NCI-H2196 treated with DMSO at 0.1 percent for 48 hours (cell line): ENCODE measurements around the gene ARHGAP15.

Experiments used
- DNase-seq: peaks from one replicate; lab custom pipeline; 2025; ENCODE audit not compliant: unreplicated experiment; lab: John Stamatoyannopoulos, UW

ARHGAP15 gene

DNA sequence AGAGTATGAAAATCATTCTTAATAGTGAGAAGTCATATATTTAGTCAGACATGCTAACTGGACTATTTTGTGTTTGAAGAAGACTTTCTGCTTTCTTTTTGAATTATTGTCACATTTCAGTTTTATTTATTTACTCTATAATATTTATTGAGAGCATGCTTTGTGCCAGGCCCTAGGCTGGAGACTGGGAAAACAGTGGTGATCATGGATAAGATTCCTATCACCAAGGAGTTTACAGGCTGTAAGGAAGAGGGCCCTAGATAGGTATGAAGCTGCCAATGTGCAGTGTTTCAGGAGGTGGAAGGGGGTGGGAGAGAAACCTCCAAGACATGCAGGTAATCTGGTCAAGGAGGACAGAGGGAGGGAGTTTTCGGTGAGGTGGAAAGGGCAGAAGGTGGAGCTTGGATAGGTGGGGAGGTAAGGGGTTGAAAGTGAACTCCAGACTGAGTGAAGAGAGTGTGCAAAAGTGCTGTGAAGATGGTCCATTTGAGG, 207.5 kb downstream of the ARHGAP15 start:
- no peak for DNase-seq

DNA sequence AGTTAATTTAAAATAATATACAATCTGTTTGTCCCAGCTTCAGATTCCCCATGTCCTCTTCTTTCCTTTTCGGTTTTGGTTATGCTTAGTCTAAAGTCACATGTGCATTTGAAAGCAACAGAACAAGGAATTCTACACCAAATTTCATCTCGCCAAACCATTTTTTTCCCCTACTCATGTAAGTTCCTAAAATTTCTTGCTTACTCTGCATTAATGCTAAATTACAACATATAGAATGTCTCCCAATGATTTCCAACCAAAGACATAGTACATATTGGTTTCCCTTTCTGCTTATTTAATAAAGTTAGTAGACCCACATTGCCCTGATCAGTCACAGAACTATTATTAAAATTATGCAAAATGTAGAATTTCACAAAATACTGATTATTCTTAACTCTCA, 212.3 kb downstream of the ARHGAP15 start:
- no peak for DNase-seq

DNA sequence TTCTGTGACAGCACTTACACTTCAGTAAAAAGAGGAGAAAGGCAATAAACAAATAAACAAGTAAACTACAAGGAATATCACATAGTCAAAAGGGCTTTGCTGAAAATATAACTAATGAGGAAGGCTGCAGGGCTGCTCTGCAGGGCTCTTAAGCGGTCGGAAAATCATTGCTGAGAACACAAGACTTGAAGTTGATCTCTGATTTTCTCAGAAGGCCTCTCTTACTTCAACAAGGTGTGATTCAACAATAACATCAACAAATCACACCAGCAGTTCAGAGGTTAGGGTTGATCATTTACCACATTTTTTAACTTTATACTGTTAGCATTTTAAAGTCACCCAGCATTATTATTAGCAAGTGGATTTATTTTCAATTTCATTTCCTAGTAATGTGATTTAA, 215.6 kb downstream of the ARHGAP15 start:
- no peak for DNase-seq

DNA sequence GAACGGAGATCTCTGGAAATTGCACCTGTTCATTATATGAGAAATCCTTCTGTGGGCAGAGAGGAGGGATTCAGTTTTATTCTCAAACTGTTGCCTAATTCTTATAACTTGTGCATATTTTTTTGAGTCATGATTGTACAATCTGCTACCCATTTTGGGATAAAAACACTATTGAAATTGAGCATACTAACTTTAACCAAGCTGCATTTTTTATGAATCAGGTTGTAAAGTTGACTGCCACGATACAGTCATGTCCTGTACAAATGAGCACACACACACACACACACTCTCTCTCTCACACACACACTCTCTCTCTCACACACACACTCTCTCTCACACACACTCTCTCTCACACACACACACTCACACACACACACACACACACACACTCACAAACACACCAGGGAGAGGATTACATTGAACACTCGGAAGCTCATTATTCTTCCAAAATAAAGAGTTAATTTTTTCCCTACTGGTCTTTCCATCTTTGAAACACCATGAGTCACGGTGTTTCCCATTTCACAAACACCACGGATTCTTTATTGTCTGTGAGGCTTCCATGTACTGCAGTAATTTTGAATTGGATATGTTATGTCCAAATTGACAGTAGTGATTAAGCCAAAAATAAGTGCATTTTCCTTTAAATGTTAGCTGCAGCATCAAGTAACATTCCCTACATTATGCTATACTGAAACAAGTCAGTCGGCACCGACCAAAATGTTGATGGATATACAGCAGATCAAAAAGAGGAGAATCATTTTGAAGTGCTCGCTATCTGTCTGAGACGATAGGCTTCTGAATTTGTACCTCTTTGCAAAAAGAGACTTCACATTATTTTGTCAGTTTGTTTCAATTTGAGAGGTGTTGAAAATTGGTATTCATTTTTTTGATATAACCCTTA, 216.9 kb downstream of the ARHGAP15 start:
- no peak for DNase-seq

DNA sequence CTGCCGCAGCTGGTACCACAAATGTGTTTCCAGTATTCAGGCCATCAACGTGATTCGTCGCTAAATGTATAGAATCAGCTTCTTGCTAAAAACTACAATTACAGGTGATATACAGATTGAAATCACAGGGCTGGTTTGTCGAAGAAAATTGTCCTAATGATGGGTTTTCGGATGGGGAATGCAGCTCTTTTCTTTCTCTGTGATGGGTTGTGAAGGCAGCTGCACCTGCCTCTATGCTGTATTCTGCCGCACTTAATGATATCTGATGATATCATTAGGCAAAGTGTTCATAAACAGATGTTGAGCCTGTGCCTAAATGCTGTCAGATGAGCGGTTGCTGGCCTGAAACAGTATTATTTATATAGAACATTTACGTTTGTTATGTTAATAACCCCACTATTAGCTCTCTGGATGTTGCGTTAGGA, 218.1 kb downstream of the ARHGAP15 start:
- no peak for DNase-seq

DNA sequence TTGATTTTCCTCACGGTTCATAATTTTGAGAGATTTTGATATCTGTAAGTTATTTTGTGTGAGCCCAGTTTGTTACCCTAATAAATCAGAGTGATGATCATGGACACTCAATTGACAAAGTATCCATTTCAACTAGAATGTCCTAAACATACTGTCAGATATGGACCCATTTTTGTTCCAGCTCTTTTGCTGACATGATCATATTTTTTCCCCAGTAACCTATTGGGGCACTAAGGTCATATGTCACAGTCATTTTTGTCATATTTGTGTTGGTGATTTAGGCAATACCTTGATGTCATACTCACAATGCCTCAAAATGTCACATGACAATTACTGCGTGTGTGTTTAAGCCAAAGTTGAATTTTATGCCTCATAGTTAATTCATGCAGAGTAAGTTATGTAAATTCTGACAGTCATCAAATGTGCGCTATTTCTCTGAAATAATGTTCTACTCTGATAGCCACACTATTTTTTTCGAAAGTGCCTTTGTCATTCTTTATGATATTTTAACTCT, 218.7 kb downstream of the ARHGAP15 start:
- no peak for DNase-seq

DNA sequence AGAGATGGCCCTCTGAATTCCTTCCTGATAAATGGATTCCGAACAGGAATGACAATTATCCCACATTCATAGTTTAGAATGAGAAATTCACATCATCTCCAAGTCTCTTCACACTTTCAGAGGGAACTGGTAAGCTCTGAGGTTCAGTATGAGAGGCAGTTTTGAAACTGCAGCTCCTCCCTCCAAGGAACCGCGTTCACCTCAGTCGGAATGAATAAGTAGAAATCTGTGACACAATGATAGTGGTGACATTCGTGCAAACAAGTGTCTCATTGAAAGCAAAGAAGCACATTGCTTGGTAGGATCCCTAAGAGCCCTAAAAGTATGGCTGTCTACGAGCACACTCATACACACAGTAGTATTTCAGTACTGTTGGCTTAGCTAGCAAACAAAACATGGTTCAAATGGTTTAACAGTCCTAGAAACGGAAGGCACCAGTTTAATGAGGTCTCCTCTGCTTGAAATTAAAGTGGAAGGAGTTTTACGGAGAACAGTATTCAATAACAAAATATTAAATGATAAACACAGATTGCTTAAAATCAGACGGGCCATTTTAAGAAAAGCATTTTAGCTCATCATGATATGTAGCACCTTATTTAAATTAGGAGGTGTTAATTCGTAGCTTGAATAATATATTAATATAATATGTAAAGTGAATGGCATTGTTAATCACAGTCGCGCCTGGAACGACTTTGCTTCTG, 225.0 kb downstream of the ARHGAP15 start:
- no peak for DNase-seq

DNA sequence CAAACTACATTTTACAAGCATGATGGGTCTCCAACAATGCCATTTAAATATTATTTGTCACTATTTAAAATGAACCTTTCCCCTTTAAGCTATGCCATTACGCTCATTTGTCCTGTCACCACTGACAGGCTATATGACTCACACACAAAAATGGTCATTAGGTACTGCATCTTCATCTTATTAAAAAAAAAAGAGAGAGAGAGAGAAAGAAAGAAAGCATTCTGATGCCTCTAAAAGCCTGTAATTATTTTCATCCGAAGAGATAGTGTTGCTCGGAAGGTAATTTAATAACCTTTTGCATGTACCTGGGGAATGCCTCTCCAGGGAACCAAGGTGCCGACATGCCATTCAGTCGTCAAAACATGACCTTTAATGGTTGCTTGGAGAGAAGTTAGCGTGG, 226.7 kb downstream of the ARHGAP15 start:
- no peak for DNase-seq

DNA sequence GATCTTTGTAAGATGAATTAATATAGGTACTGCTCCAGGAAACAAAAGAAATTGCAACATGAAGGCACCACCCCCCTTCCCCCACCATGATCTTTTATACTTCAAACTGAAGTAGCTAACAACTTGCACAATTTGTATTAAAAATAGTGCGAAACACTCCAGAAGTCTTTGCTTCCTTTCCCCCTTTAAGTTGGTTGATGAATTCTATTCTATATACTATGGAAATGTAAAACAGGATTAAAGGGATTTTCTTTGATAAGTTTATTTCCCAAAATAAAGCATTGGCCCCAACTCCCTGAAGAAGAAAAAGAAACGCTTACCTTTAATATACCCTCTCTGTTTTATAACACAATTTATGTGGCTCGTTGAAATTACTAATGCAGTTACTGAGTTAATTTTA, 227.1 kb downstream of the ARHGAP15 start:
- DNase-seq: no peak

DNA sequence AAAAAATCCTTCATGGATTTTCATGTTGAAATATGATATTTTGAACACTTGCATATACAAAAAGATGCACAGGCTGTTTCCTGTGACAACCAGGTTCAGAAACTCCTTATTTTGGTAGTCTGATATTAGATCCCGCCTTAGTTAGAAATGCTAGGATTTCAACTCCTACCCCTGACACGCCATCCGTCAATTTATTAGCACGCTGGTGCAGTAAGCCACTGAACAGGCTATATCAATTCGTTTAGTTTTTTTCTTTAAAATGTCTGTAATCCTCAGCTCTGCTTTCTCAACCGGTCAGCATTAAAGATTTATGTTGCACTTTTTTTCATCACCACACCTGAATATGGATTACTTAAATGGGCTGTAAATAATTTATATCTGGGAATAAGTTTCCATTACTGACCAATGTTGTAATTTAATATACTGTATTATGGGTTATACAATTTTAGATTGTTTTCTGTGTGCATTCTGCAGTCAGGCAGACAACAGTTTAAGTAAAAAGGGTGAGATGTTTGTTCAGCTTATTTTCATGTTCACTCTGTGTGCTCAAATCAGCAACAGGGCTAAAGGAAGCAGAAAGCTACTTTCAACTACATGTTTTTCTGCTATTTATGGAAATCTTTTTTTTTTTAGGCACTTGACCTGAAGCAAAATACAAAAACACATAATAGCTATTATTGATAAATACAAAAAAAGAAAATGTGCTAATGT, 227.7 kb downstream of the ARHGAP15 start:
- no peak for DNase-seq

DNA sequence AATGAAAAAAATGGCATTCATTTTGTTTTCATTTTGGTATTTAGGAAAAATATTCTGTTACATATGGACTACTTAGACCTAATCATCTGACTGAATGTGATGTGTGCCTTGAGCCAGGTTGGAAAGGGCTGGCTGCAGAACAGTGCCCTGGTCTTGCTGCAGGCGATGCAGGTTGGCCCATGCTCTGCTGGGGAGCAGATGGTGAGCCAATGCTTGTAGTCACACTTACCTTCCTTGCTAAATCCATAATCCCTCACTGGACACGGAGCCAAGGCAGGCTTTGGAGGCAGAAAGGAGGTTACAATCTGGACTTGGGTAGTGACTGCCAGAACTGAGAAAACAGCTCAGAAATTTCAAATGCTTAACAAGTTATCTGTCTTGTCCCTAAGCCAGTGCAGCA, 228.7 kb downstream of the ARHGAP15 start:
- no peak for DNase-seq

DNA sequence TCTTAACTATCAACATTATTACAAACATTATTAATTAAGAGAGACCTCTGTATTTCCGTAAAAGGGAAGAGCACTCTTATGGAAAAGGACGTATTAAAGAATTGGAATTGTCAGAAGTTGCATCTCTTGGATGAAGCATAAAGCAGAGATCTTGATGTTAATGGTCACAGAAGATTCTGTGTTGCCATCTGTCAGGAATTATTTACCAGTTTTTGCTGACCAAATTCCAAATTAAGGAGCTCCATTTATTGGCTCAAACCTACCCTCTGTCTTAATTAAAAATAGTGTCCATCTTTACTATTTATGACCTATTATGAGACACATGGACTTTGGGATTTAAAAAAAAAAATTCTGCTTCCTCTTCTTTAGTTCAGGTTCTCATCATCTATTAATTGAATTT, 232.1 kb downstream of the ARHGAP15 start:
- DNase-seq: no peak

DNA sequence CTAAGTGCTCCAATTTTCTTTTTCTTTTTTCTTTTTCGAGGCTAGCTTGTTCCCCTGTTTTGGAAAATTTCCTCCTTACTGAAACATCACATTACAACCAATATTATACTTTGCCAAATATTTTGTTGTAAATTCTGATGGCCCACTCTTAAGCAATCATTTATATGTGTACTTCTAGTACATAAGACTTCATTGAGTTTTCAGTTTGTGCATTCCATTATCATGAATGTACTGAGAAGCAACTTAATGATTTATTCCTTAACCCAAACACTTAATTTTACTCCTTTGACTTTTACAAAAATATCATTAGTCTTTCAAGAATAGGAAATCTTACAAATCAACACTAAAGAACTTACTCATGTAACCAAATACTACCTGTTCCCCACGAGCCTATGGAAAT, 242.4 kb downstream of the ARHGAP15 start:
- DNase-seq: no peak

DNA sequence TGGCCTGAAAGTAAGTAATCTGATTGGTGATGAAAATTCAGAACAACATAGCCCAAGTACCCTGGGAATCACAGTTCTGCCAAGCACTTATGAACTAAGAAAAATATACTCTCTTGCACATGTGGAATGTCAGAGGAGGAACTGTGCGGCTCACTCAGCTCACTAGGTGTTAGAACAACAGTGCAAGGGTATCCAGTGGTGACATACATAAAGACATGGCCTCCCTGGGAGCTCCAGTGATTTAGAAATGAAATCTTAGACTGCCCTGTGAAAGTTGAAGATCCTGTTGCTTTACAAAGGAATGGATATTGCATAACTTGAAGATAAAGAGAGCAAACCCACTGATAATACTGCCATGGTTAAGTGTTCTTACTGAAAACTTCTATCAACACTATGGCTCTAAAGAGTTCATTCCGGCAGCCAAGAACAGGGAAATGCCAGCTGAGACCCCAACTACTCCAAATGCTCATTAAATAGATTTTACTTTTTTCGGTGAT, 246.2 kb downstream of the ARHGAP15 start:
- DNase-seq: no peak

DNA sequence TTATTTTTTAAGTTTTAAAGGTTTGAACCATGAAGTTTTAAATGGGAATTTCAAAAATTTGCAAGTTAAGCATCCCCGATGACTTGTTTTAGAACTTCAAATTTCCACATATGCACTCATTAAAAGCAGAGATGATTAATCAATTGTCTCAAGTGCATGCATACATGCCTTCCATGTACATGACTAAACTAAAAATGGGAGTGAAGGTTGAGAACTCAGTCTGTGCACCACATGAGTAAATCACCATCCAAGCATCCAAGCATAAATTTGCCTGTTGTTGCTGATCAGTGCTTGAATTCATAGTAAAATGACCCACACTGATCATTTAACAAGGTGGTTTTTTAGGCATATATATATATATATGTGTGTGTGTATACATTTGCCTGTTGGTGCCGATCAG, 249.8 kb downstream of the ARHGAP15 start:
- no peak for DNase-seq

DNA sequence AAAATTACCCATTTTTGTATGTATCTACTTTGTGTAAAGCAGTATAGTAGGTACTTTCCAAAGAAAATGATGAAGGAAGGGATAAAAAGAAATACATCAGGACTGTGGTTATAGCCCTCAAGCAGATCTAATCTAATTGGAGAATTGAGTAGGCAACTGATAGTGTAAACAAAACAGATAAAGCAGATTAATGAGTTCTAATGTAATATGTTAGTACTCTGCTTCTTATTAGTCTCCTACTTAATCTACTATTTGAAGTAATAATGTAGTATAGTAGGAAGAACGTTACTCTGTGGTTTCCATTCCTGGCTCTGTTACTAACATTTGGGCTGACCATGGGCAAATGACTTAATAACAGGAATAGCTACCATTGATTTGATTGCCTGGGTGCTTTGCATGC, 250.7 kb downstream of the ARHGAP15 start:
- DNase-seq: no peak

DNA sequence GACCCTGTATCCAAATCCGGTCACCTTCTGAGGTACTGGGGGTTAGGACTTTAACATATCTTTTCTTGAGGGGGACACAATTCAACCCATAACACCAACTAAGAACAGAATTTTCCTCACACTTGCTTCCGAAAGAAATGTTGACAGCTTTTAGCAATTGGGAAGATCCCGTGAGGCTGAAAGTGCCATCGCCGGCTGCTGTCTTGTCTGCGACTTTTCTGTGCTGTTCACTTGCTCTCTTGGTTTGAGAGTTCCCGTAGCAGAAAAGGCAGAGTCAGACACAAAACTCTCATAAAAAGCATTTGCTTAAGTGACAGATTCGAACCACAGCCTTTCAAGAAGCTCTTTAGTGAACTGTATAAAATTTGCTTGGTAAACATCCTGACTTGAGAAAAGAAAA, 253.4 kb downstream of the ARHGAP15 start:
- no peak for DNase-seq

DNA sequence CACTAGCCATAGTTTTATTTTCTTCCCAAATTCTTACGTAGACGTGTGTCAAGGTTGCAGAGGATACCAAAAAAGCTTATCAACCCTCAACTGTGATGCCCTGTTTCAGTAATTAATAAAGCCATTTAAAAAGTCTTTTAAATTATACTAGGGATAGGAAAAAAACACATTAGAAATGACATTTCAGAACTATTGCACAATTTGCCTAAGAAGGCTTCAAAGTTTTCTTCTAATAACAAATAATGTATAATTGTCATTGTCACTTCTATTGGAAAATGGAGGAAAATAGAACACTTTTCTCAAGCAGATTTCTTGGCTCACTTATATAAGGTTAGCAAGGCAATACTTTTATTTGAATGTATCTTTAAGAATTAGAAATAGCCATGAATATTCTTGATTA, 253.8 kb downstream of the ARHGAP15 start:
- no peak for DNase-seq

DNA sequence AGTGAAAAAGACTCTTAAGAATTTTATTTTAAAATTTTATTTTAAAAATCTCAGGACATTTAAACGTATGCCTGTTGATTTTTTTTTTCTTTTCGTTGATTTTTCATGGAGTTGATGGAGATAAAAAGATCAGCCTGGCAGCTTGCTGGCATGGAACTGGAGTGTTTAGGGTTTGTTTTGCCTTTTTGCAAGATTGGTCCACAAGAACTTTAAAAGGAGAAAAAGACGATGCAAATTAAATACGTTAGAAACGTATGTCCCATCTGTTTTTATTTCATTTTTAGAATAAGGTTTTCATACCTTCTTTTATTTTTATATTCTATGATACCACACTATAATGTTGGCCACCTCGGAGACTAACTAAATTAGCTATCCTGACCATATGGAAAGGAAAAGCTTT, 254.9 kb downstream of the ARHGAP15 start:
- no peak for DNase-seq

DNA sequence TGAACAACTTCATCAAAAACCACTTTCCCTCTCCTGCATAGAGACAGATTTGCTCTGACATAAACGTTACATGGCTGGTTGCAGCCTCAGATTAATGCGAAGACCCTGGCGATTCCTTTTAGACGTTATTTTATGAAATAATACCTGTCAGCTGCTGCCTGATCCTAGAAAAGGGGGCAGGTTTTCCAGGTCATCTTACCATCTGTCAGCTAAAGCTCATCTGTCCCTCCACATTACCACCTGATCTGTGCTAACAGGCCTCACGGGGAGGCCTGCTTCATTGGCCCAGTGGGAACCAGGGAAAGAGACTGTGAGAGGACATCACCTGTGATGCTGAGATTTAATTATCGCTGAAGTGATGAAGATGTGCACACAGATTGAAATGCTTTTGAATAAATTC, 261.0 kb downstream of the ARHGAP15 start:
- no peak for DNase-seq

DNA sequence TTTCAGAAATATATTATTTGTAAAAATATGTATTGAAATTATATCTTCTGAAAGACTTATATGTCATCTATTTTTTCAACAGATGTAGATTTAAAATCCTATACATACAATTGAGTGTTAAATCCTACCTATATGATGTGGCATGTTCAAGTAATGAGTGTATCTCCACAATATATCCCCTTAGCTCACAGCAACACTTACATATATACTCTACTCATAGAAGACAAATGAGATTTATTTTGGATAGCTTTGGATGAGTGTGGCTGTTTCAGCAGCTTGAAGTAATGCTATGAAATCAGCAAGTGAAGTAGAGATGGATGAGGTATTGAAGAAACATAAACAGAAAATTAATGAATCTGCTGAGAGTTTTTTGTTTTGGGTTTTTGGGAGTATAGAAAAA, 263.1 kb downstream of the ARHGAP15 start:
- no peak for DNase-seq
